Measurements from ENCODE around the gene MED12L.

Gene MED12L

DNA sequence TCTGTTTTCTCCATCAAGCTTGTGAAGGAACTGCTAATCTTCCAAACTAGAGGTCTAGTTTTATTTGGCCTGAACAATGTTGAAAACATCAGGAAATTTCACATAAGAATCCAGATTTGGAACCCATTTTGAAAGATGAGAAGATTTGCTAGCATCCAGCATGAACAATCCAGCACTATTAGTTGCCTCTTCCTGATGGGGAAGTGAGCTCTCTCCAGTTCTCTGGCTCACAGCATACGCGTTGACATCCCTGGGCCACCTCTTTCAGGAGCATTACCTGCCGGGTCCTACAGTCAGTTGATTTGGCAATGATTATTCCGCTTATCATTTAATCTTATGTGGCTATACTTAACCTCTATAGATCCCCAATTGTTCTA is 220.3 kb downstream of the MED12L start:
- in situ Hi-C loops (cut with MboI; ENCODE audit: low sequenced_read_pairs, unreplicated experiment) = no loop called here
- DNase-seq (ENCODE audit: low spot score) = no peak
- no peak for TF ChIP-seq CTCF (IDR thresholded peaks at IDR 0.05; ENCODE audit: borderline replicate concordance, control extremely low read depth, extremely low read depth, insufficient read depth, missing control alignments)

DNA sequence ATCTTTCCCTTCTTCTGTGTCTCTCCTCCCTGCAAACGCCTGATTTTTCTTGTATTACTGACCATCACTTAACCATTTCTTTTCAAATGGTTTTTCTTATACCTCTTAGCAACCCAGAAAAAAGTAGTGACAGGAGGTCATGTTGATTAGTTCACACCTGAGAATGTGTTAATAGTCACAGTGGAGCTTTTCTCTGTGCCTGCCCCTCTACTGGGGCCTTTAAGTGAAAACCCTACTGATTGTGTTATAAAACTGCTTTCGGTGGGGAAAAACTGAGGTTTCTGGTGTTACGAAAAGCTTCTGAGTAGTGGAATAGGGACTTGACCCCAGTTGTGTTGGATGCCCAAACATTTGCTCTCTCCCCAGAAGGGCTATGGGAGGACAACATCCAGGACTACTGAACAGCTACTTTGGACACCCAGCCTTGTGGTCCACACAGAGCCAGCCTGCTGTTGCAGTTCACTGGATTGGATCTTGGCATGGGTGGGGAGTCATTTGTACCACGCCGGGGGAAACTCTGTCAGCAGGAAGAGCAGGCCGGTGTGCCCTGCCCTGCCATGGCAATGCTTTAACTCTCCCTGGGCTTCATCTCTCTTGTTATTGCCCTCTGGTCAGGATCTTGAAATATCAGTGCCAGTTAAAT is 220.8 kb downstream of the MED12L start:
- in situ Hi-C loops (cut with MboI; ENCODE audit: low sequenced_read_pairs, unreplicated experiment) = no loop called here
- TF ChIP-seq CTCF (IDR thresholded peaks at IDR 0.05; ENCODE audit: borderline replicate concordance, control extremely low read depth, extremely low read depth, insufficient read depth, missing control alignments) = no peak
- no peak for DNase-seq (ENCODE audit: low spot score)

- no peak for DNase-seq (ENCODE audit: low spot score)
- in situ Hi-C loops (cut with MboI; ENCODE audit: low sequenced_read_pairs, unreplicated experiment) = no loop called here
- no peak for TF ChIP-seq CTCF (IDR thresholded peaks at IDR 0.05; ENCODE audit: borderline replicate concordance, control extremely low read depth, extremely low read depth, insufficient read depth, missing control alignments)
These were observed 221.7 kb downstream of the MED12L start for GRCh38 chr3:151307131-151307530.

- DNase-seq (ENCODE audit: low spot score) = no peak
- in situ Hi-C loops (cut with MboI; ENCODE audit: low sequenced_read_pairs, unreplicated experiment) = no loop called here
- no peak for TF ChIP-seq CTCF (IDR thresholded peaks at IDR 0.05; ENCODE audit: borderline replicate concordance, control extremely low read depth, extremely low read depth, insufficient read depth, missing control alignments)
These were observed 222.4 kb downstream of the MED12L start for GRCh38 chr3:151307583-151308488.

DNA sequence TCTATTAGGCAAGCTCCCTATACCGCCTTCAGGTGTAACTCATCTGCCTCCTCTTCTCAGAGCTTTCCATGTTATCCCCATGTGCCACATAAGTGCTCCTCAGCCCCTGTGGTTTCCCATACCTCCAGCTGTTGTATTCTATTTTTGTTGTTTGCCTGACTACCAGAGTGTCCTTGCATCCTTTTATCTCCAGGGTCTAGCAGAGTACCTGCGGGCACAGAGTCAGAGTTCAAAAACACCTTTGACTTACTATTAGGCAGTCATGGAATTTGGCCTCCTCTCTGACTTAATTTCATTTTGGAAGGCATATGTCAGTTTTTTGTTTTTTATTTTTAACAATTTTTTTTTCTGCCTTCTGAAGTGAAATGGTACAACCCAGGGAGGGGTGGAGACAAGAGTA is 224.1 kb downstream of the MED12L start:
- TF ChIP-seq CTCF (IDR thresholded peaks at IDR 0.05; ENCODE audit: borderline replicate concordance, control extremely low read depth, extremely low read depth, insufficient read depth, missing control alignments) = no peak
- no peak for DNase-seq (ENCODE audit: low spot score)
- in situ Hi-C loops (cut with MboI; ENCODE audit: low sequenced_read_pairs, unreplicated experiment) = no loop called here

- in situ Hi-C loops (cut with MboI; ENCODE audit: low sequenced_read_pairs, unreplicated experiment) = no loop called here
- TF ChIP-seq CTCF (IDR thresholded peaks at IDR 0.05; ENCODE audit: borderline replicate concordance, control extremely low read depth, extremely low read depth, insufficient read depth, missing control alignments) = no peak
- DNase-seq (ENCODE audit: low spot score) = no peak
These were observed 227.5 kb downstream of the MED12L start for GRCh38 chr3:151312972-151313371.
